Tracheal epithelial cell (primary cell): ENCODE measurements around the gene APBB2. TPM values are rescaled to one million over a fixed set of nuclear protein-coding genes. Genes with fewer than 3 reads are reported as not detected.

Experiments
- total RNA-seq: library from RNA; depleted of rRNA; stranded (reverse); fragments of >200 nt; gene quantifications from 2 replicates; pipeline ENCODE4 v1.2.1, GENCODE V29; 2014

APBB2 gene
- 30.1 and 40.7 TPM in 2 replicates for total RNA-seq

GRCh38 chr4:41214136-41214824 lies at the start of gene APBB2:
Gene APBB2, minus strand, starts transcription at chr4:41214542. Its CDS starts 181,288 bp downstream, at chr4:41033254.

GRCh38 chr4:41256740-41257256 lies 42.5 kb upstream of the APBB2 start, which contains the start of gene UCHL1:
Gene UCHL1, plus strand, starts transcription at chr4:41256928. Its CDS starts 49 bp downstream, at chr4:41256977.

Other genes starting within 250 kb of the APBB2 start
- 20.7 and 202 TPM in 2 replicates for gene UCHL1, start 42.4 kb upstream of the APBB2 start, total RNA-seq